HuH-7.5 (cell line): ENCODE measurements around the gene AHCYL2.
"Not testable (repeated sequence)": the region's sequence is repeated elsewhere in the genome, so short reads cannot be mapped to it uniquely, and the experiment has no call there.

Experiments used
- DNase-seq: peaks from one replicate; pipeline ENCODE4 v3.0.0; 2011; ENCODE audit warnings: low spot score

The AHCYL2 gene

DNA sequence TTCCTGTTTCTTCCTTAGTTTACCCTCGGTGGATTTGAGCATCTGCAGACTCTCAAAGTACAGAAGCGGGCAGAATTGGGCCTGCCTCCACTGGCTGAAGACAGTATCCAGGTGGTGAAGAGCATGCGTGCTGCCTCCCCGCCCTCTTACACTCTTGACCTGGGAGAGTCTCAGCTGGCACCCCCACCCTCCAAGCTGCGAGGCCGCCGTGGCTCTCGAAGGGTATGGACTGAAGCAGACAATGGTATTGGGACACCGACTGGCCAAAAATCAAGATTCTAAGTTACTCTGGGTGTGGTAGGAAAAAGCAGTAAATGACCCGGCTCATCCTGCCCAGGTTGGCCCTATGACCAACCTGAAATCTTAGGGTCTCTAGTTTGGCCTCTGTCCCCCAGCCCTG lies 231.6 kb downstream of the AHCYL2 start:
- DNase-seq = no peak

DNA sequence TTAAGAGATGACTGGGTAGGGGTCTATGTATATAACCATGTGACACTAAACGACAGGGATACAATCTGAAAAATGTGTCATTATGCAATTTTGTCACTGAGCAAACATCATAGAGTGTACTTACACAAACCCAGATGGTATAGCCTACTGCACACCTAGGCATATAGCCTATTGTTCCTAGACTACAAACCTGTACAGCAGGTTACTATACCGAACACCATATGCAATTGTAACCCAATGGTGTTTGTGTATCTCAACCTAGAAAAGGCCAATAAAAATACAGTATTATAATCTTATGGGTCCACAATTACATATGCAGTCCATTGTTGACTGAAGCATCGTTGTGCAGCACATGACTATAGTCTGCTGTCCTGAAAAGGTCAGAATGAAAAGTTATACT lies 232.3 kb downstream of the AHCYL2 start:
- DNase-seq = no peak

DNA sequence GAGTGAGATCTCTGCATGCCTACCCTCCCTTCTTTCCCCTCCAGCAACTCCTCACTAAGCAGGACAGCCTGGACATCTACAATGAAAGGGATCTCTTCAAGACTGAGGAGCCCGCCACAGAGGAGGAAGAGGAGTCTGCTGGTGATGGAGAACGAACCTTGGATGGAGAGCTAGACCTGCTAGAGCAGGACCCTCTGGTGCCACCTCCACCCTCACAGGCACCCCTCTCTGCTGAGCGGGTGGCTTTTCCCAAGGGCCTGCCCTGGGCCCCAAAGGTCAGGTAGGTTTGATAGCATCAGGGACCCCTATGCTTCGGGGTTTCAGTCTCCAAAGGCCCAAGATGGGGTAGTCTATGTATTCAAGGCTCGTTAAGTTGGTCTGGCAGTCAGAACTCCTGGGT lies 233.3 kb downstream of the AHCYL2 start:
- no peak for DNase-seq

DNA sequence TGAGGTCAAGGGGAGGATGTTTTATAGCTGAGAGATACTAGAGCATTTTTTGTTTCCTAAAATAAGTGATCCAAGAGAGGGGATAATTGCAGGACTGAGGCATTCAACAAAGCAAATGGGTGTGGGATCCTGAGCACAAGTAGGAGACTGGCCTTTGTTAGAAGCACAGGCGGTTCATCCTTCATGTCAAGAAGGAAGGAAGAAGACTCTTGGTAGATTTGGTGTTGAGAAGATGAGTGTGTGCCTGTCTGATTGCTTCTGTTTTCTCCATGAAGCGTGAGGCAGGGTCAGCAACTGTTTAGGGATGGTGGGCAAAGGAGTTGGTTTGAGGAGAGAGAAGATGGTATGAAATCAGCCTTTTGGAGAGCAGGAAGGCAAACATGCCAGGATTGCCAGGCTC lies 237.0 kb downstream of the AHCYL2 start:
- DNase-seq = no peak

DNA sequence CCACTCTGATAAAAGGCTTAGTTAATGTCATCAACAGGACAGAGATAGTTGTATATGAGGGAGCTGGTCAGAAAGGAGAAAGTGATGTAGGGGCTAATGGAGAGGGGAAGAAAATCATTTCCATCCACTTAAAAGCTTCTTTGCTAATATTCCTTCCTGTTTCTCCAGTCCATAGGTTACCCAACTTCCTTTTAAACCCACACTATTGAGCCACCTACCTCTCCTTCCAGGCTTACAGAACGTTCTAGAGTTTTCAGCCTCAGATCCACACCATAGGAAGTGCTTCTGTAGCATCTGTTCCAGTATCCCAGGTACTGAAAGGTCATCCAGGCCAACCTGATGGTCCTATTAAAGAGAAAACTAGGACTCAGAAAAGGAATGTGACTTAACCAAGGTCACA lies 237.6 kb downstream of the AHCYL2 start:
- no peak for DNase-seq

DNA sequence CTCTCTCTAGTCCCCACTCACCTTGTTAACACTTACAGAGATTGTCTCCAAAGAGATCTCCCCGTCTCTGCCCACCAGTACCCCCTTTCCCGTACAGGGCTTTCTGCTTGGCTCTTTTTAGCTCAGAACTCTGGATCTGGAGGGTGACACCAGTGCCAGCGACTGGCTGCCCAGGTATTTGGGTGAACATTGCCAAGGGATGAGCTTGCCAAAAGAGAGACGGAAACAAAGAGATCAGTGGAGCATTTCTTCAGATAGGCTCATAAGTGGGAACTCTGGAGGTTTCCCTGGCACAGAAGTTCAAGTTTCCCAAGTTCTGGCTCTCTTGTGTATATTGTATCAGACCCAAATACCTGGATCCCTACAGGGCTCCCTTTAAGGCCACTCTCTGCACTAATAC lies 239.4 kb downstream of the AHCYL2 start:
- DNase-seq = no peak

DNA sequence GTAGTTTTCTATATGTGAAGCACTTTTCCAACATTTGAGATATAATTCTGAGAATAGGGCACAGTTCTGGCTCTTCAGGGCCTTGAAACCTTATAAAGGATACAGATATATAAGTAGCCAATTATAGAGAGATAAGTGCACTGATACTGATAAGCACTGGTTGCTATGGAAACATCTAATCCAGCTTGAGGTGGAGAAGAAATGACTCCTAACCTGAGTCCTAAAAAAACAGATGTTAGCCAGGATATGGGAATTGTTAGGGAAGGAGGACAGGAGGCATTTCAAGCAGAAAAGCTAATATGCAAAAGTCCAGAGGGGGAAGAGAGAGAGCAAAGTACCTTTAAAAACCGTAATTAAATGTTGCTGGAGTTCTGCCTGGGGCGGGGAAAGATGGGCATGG lies 240.2 kb downstream of the AHCYL2 start:
- DNase-seq = no peak

DNA sequence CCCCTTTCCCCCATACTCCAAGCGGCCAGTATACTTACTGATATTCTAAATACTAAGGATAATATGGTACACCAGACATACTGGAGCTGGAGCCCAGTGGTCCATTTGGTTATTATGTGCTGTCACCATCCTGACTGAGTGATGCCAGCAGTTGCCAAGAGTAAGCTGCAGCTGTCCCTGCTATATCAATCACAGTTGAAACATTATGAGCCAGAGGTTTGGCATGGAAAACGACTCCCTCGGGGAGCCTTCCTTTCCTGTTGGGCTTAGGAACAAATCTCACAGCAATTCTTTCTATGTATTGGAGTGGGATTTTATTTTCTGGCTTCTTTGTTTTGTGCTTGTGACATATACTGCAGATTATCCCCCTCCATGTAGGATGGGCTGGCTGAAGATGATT lies 242.0 kb downstream of the AHCYL2 start:
- no peak for DNase-seq

DNA sequence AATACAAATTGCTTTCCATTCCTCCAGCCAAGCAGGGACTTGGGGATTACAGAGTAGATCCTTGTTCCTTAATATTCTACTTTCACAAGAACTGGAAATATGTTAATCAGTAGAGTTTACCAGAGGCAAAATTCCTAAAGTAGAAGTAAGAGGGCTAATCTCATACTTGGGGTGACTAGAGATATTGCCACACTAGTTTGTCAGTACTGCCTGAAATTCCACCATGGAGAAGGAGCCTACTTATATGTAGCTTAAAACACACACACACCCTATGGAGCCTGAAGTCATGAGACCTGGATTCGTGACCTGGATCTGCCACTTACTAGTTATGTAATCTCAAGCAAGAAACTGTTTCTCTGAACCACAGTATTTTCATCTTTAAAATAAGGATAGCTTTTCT lies 243.3 kb downstream of the AHCYL2 start:
- DNase-seq = no peak

DNA sequence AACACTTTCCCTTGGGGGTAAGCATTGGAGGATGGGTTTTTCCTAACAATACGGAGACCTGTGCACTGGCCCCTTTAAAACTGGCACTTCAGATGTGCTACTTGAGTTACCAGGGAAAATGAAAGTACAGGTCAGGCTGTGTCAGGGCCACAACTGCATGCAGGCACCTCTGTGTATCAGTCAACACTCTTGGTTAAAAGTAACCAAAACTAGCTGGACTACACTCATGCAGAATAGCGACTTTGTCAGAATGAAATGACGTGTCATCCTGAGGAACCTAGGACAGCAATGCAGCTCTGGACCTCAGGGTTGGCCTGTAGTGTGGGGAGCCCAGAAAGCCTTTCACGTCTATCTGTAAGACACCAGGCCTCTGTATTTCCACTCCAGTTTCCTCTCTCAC lies 243.7 kb downstream of the AHCYL2 start:
- DNase-seq = no peak

DNA sequence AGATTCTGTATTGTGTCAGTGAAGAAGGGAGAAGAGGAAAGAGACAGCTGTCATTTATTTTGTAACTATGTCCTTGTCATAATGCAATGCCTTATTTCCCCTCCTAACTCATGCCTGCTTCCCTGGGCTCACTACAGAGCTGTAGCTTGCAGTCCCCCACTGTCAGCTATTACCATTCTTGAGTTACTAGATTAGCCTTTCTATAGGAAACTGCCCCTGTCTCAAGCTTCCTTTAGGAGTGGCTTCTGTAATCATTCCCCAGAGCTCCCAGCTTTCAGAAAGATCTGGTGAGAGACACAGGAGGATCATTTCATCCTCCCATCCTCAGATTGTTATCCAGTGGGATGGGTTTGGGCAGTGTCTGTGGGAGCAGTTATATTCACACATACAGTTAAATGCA lies 245.1 kb downstream of the AHCYL2 start:
- DNase-seq = no peak

DNA sequence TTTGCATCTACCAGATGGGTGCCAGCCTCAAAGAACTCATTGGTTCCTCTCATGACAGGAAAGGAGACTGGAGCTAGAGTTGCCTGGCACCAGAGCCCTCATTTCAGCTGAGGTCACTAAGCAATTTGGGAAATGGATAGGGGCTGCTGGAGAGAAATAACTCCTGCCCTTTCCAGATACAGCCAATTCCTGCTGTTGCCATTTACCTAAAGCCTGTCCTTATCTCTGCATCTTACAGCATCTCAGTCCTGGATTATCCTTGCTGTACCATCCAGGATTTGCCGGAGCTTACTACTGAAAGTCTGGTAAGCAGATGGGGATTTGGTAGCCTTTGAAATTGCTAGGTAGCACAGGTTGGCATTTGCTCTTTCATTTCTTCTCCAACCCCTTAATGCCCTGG lies 245.6 kb downstream of the AHCYL2 start:
- no peak for DNase-seq

DNA sequence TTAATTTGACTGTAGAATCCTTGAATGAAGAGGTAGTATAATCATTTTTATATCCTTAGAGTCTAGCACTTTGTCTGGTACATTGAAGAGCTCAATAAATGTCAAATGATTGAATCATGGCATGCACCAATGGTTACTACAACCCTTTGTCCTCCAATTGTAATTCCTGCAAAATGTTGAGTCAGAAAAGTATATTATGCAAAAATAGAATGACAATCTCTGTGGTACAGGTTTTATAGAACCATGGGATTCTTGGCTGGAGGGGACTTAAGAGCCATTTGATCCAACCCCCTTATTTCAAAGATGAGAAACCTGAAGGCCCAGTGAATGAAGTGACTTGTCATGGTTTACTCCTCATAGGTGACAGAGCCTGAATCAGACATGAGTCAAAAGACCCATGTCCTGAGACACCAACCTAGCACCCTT lies 246.6 kb downstream of the AHCYL2 start:
- no peak for DNase-seq

DNA sequence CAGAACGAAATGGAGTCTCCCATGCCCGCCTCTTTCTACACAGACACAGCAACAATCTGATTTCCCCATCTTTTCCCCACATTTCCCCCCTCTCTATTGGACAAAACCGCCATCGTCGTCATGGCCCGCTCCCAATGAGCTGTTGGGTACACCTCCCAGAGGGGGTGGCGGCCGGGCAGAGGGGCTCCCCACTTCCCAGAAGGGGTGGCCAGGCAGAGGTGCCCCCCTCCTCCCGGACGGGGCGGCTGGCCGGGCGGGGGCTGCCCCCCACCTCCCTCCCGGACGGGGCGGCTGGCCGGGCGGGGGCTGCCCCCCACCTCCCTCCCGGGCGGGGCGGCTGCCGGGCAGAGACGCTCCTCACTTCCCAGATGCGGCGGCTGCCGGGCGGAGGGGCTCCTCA lies 251.1 kb downstream of the AHCYL2 start:
- DNase-seq = not testable (repeated sequence)

DNA sequence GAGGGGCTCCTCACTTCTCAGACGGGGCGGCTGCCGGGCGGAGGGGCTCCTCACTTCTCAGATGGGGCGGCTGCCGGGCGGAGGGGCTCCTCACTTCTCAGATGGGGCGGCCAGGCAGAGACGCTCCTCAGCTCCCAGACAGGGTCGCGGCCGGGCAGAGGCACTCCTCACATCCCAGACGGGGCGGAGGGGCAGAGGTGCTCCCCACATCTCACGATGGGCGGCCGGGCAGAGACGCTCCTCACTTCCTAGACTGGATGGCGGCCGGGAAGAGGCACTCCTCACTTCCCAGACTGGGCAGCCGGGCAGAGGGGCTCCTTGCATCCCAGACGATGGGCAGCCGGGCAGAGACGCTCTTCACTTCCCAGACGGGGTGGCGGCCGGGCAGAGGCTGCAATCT lies 251.6 kb downstream of the AHCYL2 start:
- DNase-seq = not testable (repeated sequence)
